HCT116 (cell line): ENCODE measurements around the gene ELN. TPM values are rescaled to one million over a fixed set of nuclear protein-coding genes. Genes with fewer than 3 reads are reported as not detected.

ENCODE experiments used
- ATAC-seq: fragments of 200-7000 bp; cut with Tn5 transposase; 2 replicates; pipeline ENCODE4 v1.9.1; 2020; ENCODE audit warnings: mild to moderate bottlenecking, moderate library complexity
- BruUV-seq: library from RNA; stranded (reverse); fragments of 400-500 nt; replicated peaks from 2 replicates; lab custom pipeline; 2021; lab: Mats Ljungman, UMichigan
- CTCF ChIA-PET: fragments of 300-600 bp; sonication (Branson Sonifier 250); formaldehyde crosslinking; loops from one replicate; lab custom pipeline; 2021; ENCODE audit warnings: antibody characterized with exemption; lab: Charles Lee
- POLR2A ChIA-PET: fragments of 300-600, 350-600 bp; sonication (Branson Sonifier 250); formaldehyde crosslinking; loops from one replicate; lab custom pipeline; 2021; ENCODE audit warnings: antibody characterized with exemption; lab: Charles Lee
- RAD21 ChIA-PET, 2 experiments: fragments of 300-600 bp; sonication (Branson Sonifier 250); formaldehyde crosslinking; loops; one replicate each; lab custom pipeline; 2023; ENCODE audit warnings: low total read pairs in 2 of 2; ENCODE audit not compliant: uncharacterized antibody in 2 of 2, unreplicated experiment in 2 of 2, low non-redundant PET in 1 of 2; lab: Charles Lee
- DNase-seq: peaks from one replicate; pipeline ENCODE4 v3.0.0-alpha.2; 2010; ENCODE audit warnings: low read depth, low spot score
- H2AFZ ChIP-seq: fragments of 200-600 bp; shearing (Covaris generic), sonication (generic); 2 replicates; pipeline ENCODE4 v1.6.1; 2017; ENCODE audit warnings: low read depth, mixed run types, mixed read lengths, antibody characterized with exemption, low read length; ENCODE audit not compliant: poor library complexity, severe bottlenecking
- H3K27ac ChIP-seq: 2 replicates; pipeline ENCODE4 v1.5.1; 2012; ENCODE audit warnings: low read depth, low read length
- H3K27me3 ChIP-seq: fragments of 200-600 bp; sonication (generic); 2 replicates; pipeline ENCODE4 v1.6.1; 2016; ENCODE audit warnings: mixed run types, low read length, mixed read lengths; ENCODE audit not compliant: insufficient read depth
- H3K36me3 ChIP-seq, 2 experiments: fragments of 200-500 bp in 1 of 2; fragments of 200-600 bp in 1 of 2; sonication (Bioruptor generic) in 1 of 2; sonication (generic) in 1 of 2; 2 replicates each; pipeline versions ENCODE4 v1.5.1 to v1.6.1; 2014 to 2016; ENCODE audit warnings: low read length in 2 of 2, inconsistent platforms in 1 of 2, mixed read lengths in 1 of 2, mixed run types in 1 of 2; ENCODE audit not compliant: insufficient read depth in 2 of 2, control insufficient read depth in 1 of 2
- H3K4me1 ChIP-seq, 2 experiments: fragments of 200-600 bp in 1 of 2; sonication (generic) in 1 of 2; 2 replicates each; pipeline versions ENCODE4 v1.5.1 to v1.6.1; 2012 to 2017; ENCODE audit warnings: low read length in 2 of 2, inconsistent platforms in 1 of 2, mild to moderate bottlenecking in 1 of 2, mixed read lengths in 1 of 2, mixed run types in 1 of 2, moderate library complexity in 1 of 2; ENCODE audit not compliant: insufficient read depth in 2 of 2, control insufficient read depth in 1 of 2
- H3K4me2 ChIP-seq: fragments of 200-600 bp; sonication (generic); 2 replicates; pipeline ENCODE4 v1.6.1; 2017; ENCODE audit warnings: mixed run types, low read length, mixed read lengths
- H3K4me3 ChIP-seq, 2 experiments: fragments of 200-600 bp in 1 of 2; sonication (generic) in 1 of 2; replicated peaks in 1 of 2; 2 replicates each; pipeline ENCODE4 v1.5.1; 2011 to 2016; ENCODE audit warnings: low read length in 2 of 2, control low read depth in 1 of 2, low read depth in 1 of 2, mild to moderate bottlenecking in 1 of 2, mixed read lengths in 1 of 2, mixed run types in 1 of 2
- H3K79me2 ChIP-seq: fragments of 200-600 bp; sonication (generic); 2 replicates; pipeline ENCODE4 v1.6.1; 2017; ENCODE audit warnings: mild to moderate bottlenecking, mixed run types, low read length, moderate library complexity, mixed read lengths; ENCODE audit not compliant: insufficient read depth
- H3K9ac ChIP-seq: fragments of 200-600 bp; sonication (generic); 2 replicates; pipeline ENCODE4 v1.6.1; 2016; ENCODE audit warnings: low read length, mixed read lengths
- H3K9me2 ChIP-seq: fragments of 200-600 bp; sonication (generic), shearing (Covaris generic); 2 replicates; pipeline ENCODE4 v1.6.1; 2017; ENCODE audit warnings: mixed run types, mild to moderate bottlenecking, moderate library complexity; ENCODE audit not compliant: insufficient read depth
- H3K9me3 ChIP-seq, 2 experiments: fragments of 200-500 bp in 1 of 2; fragments of 200-600 bp in 1 of 2; sonication (Bioruptor generic) in 1 of 2; sonication (generic) in 1 of 2; 2 replicates each; pipeline ENCODE4 v1.6.1; 2014 to 2017; ENCODE audit warnings: low read length in 2 of 2, mixed read lengths in 2 of 2, inconsistent platforms in 1 of 2, low read depth in 1 of 2, mild to moderate bottlenecking in 1 of 2, mixed run types in 1 of 2, moderate library complexity in 1 of 2; ENCODE audit not compliant: control insufficient read depth in 1 of 2, insufficient read depth in 1 of 2
- H4K20me1 ChIP-seq: fragments of 200-600 bp; sonication (generic), shearing (Covaris generic); 2 replicates; pipeline ENCODE4 v1.6.1; 2017; ENCODE audit warnings: mixed run types, mild to moderate bottlenecking, moderate library complexity; ENCODE audit not compliant: insufficient read depth
- EZH2 ChIP-seq: fragments of 200-600 bp; sonication (generic); IDR thresholded peaks from 2 replicates; pipeline ENCODE4 v1.6.1; 2017; ENCODE audit warnings: antibody characterized with exemption, mixed run types
- POLR2A ChIP-seq: IDR thresholded peaks from 2 replicates; pipeline ENCODE4 v1.7.0; 2011; ENCODE audit warnings: borderline replicate concordance; ENCODE audit not compliant: insufficient read depth, insufficient read length; ENCODE audit errors: extremely low read depth
- RAD21 ChIP-seq: IDR thresholded peaks from 2 replicates; pipeline ENCODE4 v1.6.1; 2012; ENCODE audit warnings: low read depth, mild to moderate bottlenecking
- YY1 ChIP-seq: IDR thresholded peaks from 2 replicates; pipeline ENCODE4 v1.6.1; 2011; ENCODE audit warnings: low read length, low read depth, moderate library complexity, mild to moderate bottlenecking; ENCODE audit not compliant: insufficient replicate concordance; ENCODE audit errors: extremely low read depth
- ZNF274 ChIP-seq: fragments of 200-500 bp; sonication (Bioruptor generic); IDR thresholded peaks from 2 replicates; pipeline ENCODE4 v1.6.1; 2014; ENCODE audit warnings: mild to moderate bottlenecking, low read depth, low read length, inconsistent platforms
- intact Hi-C: fragments of 100-400 bp; cut with micrococcal nuclease; formaldehyde crosslinking; loops from 2 replicates; pipeline ENCODE4 v1.10.0; 2022
- total RNA-seq: library from RNA; stranded (reverse); gene quantifications from one replicate; pipeline ENCODE4 v1.2.1, GENCODE V29; 2021; ENCODE audit not compliant: unreplicated experiment
- TF ChIP-seq, protein P1 (sequence below): IDR thresholded peaks from 2 replicates; pipeline ENCODE4 v1.6.1; 2011; ENCODE audit warnings: mild to moderate bottlenecking, low read length, moderate library complexity; ENCODE audit not compliant: insufficient replicate concordance; ENCODE audit errors: extremely low read depth
- TF ChIP-seq, protein P2 (sequence below), 3 experiments: fragments of 200-600 bp in 1 of 3; sonication (generic) in 1 of 3; IDR thresholded peaks in 2 of 3; conservative IDR thresholded peaks in 1 of 3; 2 replicates each; pipeline ENCODE4 v1.5.1; 2012 to 2017; ENCODE audit warnings: low read depth in 2 of 3, low read length in 2 of 3, antibody characterized with exemption in 1 of 3, borderline replicate concordance in 1 of 3, control low read depth in 1 of 3, mild to moderate bottlenecking in 1 of 3, mixed read lengths in 1 of 3, mixed run types in 1 of 3, moderate library complexity in 1 of 3; ENCODE audit not compliant: insufficient read depth in 1 of 3
- TF ChIP-seq, protein P3 (sequence below): IDR thresholded peaks from 2 replicates; pipeline ENCODE4 v1.6.1; 2012

ELN gene
- total RNA-seq, 1 experiment from 2014 or later, result 0.17 TPM

DNA sequence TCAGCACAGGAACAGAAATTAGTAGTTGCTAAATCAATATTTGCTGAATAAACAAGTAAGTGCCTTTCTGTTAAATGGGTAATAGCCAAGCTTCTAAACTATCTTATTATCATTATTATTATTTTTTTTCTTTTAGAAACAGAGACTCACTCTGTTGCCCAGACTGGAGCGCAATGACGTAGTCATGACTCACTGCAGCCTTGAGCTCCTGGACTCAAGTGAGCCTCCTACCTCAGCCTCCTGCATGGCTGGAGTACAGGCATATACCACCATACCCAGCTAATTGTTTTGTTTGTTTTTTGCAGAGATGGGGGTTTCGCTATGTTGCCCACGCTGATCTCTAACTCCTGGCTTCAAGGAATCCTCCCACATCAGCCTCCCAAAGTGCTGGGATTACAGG lies 12.3 kb upstream of the ELN start:
- Histone ChIP-seq H3K9ac (no peak overlapping the region), H3K36me3 (no peaks in the 10 kb centered on the region), H3K9me2 (no peaks in the 10 kb centered on the region), H3K9me3 (no peaks in the 10 kb centered on the region), H3K4me2 (no peak overlapping the region), H3K4me3 (no peak overlapping the region), H3K27ac (no peak overlapping the region), H4K20me1 (no peaks in the 10 kb centered on the region), H3K79me2 (no peaks in the 10 kb centered on the region), H3K27me3 (no peaks in the 10 kb centered on the region), H3K4me1 (peaks cover 0 to 8% of the 10 kb centered on the region in 2 experiments; a peak in 2 of 4 replicates), H2AFZ (no peak overlapping the region)
- intact Hi-C loops, result no loop called here
- ATAC-seq (no peak), DNase-seq (no peak)
- TF ChIP-seq POLR2A (no peak), ZNF274 (no peak), RAD21 (no peak), EZH2 (no peak), YY1 (no peak)
- TF ChIP-seq, protein P1, sequence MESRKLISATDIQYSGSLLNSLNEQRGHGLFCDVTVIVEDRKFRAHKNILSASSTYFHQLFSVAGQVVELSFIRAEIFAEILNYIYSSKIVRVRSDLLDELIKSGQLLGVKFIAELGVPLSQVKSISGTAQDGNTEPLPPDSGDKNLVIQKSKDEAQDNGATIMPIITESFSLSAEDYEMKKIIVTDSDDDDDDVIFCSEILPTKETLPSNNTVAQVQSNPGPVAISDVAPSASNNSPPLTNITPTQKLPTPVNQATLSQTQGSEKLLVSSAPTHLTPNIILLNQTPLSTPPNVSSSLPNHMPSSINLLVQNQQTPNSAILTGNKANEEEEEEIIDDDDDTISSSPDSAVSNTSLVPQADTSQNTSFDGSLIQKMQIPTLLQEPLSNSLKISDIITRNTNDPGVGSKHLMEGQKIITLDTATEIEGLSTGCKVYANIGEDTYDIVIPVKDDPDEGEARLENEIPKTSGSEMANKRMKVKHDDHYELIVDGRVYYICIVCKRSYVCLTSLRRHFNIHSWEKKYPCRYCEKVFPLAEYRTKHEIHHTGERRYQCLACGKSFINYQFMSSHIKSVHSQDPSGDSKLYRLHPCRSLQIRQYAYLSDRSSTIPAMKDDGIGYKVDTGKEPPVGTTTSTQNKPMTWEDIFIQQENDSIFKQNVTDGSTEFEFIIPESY, result no peak
- TF ChIP-seq, protein P2, sequence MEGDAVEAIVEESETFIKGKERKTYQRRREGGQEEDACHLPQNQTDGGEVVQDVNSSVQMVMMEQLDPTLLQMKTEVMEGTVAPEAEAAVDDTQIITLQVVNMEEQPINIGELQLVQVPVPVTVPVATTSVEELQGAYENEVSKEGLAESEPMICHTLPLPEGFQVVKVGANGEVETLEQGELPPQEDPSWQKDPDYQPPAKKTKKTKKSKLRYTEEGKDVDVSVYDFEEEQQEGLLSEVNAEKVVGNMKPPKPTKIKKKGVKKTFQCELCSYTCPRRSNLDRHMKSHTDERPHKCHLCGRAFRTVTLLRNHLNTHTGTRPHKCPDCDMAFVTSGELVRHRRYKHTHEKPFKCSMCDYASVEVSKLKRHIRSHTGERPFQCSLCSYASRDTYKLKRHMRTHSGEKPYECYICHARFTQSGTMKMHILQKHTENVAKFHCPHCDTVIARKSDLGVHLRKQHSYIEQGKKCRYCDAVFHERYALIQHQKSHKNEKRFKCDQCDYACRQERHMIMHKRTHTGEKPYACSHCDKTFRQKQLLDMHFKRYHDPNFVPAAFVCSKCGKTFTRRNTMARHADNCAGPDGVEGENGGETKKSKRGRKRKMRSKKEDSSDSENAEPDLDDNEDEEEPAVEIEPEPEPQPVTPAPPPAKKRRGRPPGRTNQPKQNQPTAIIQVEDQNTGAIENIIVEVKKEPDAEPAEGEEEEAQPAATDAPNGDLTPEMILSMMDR (IDR thresholded peaks at IDR 0.05 in 2 of 3, conservative IDR thresholded peaks at IDR 0.05 in 1 of 3; ENCODE audit: borderline replicate concordance in 1 of 3, insufficient read depth in 1 of 3, low read depth in 2 of 3, low read length in 2 of 3), result no peak
- TF ChIP-seq, protein P3, sequence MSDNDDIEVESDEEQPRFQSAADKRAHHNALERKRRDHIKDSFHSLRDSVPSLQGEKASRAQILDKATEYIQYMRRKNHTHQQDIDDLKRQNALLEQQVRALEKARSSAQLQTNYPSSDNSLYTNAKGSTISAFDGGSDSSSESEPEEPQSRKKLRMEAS, result no peak
- BruUV-seq, result no TSS peak
- RAD21 ChIA-PET, result no interaction called here
- POLR2A ChIA-PET, result interaction anchor here (0.7 to 1.1 kb wide), 2 partner anchors 9 to 13 kb away, joined by 3 to 4 read pairs; no protein-coding TSS in a partner anchor
- CTCF ChIA-PET, result interaction anchor here (0.6 to 3.1 kb wide), 3 partner anchors 11 to 547 kb away, joined by 3 to 15 read pairs (median 3); no protein-coding TSS in a partner anchor
